Peyer's patch (tissue), 4 donors: ENCODE results near the gene CAPN10.

Experiments used
- POLR2A ChIP-seq, 2 donors: fragments of 450-650 bp; IDR thresholded peaks; one replicate each; pipeline ENCODE4 v1.5.1; 2017; ENCODE audit warnings: antibody characterized with exemption in 2 of 2, mild to moderate bottlenecking in 2 of 2, moderate library complexity in 2 of 2
- TF ChIP-seq, protein P1 (sequence below), 6 experiments: fragments of 450-650 bp in 4 of 6; fragments of 200-600 bp in 2 of 6; sonication (generic) in 1 of 6; IDR thresholded peaks; one replicate each; pipeline ENCODE4 v1.5.1; 2017 to 2019; ENCODE audit warnings: antibody characterized with exemption in 6 of 6, mild to moderate bottlenecking in 3 of 6, moderate library complexity in 1 of 6

DNA sequence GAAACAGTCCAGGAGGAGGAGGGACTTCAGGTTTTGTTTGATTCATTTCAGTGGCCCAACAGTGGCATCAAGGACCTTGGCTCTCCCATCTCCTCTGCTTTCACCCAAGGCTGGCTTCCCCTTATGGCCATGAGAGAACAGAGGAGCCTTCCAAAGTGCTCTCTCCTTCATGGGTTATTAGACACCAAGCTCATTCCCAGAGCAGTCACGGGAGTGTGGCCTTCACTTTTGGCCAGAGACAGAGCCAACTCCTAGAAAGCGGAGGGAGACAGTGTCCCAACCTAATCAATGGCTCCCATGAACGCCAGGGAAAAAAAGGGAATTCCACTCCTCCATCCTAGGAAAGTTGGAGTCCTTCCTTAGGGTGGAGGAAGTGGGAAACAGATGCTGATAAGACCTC, 27.2 kb upstream of the CAPN10 start:
- TF ChIP-seq, protein P1, sequence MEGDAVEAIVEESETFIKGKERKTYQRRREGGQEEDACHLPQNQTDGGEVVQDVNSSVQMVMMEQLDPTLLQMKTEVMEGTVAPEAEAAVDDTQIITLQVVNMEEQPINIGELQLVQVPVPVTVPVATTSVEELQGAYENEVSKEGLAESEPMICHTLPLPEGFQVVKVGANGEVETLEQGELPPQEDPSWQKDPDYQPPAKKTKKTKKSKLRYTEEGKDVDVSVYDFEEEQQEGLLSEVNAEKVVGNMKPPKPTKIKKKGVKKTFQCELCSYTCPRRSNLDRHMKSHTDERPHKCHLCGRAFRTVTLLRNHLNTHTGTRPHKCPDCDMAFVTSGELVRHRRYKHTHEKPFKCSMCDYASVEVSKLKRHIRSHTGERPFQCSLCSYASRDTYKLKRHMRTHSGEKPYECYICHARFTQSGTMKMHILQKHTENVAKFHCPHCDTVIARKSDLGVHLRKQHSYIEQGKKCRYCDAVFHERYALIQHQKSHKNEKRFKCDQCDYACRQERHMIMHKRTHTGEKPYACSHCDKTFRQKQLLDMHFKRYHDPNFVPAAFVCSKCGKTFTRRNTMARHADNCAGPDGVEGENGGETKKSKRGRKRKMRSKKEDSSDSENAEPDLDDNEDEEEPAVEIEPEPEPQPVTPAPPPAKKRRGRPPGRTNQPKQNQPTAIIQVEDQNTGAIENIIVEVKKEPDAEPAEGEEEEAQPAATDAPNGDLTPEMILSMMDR (IDR thresholded peaks at IDR 0.05): no peak
- TF ChIP-seq POLR2A (IDR thresholded peaks at IDR 0.05): no peak
